NCI-H526 treated with DMSO at 0.1 percent for 48 hours (cell line): ENCODE measurements around the gene CASKIN1.
"Not testable (repeated sequence)": the region's sequence is repeated elsewhere in the genome, so short reads cannot be mapped to it uniquely, and the experiment has no call there.

Experiments
- DNase-seq: peaks from one replicate; lab custom pipeline; 2025; lab: John Stamatoyannopoulos, UW

Gene CASKIN1

GRCh38 chr16:2209258-2210008 lies 13.0 kb upstream of the CASKIN1 start:
- no peak for DNase-seq

GRCh38 chr16:2208772-2209171 lies 12.4 kb upstream of the CASKIN1 start:
- DNase-seq: no peak

GRCh38 chr16:2208308-2208707 lies 11.9 kb upstream of the CASKIN1 start:
- DNase-seq: no peak

GRCh38 chr16:2207872-2208271 lies 11.5 kb upstream of the CASKIN1 start:
- no peak for DNase-seq

GRCh38 chr16:2206780-2207433 lies 10.5 kb upstream of the CASKIN1 start:
- no peak for DNase-seq

- no peak for DNase-seq
Measured at GRCh38 chr16:2206420-2206779, 10.0 kb upstream of the CASKIN1 start.

- no peak for DNase-seq
Measured at GRCh38 chr16:2205967-2206313, 9.5 kb upstream of the CASKIN1 start.

GRCh38 chr16:2205104-2205966 lies 8.9 kb upstream of the CASKIN1 start, which contains the start of gene MLST8:
TSS of gene MLST8 (plus strand) at chr16:2205454. CDS start at chr16:2206086, 632 bp downstream.
- DNase-seq: peak; percentile 45

- no peak for DNase-seq
Measured at GRCh38 chr16:2204416-2205103, 8.2 kb upstream of the CASKIN1 start.

- DNase-seq: not testable (repeated sequence)
Measured at GRCh38 chr16:2203119-2203688, 6.8 kb upstream of the CASKIN1 start.

- DNase-seq: no peak
Measured at GRCh38 chr16:2200313-2200712, 3.9 kb upstream of the CASKIN1 start.

GRCh38 chr16:2199621-2200139 lies 3.3 kb upstream of the CASKIN1 start:
- DNase-seq: no peak

- DNase-seq: no peak
Measured at GRCh38 chr16:2199095-2199494, 2.7 kb upstream of the CASKIN1 start.

- no peak for DNase-seq
Measured at GRCh38 chr16:2198283-2198682, 1.9 kb upstream of the CASKIN1 start.

- DNase-seq: no peak
Measured at GRCh38 chr16:2197765-2198164, 1.4 kb upstream of the CASKIN1 start.

- DNase-seq: no peak
Measured at GRCh38 chr16:2196981-2197511, 641 bp upstream of the CASKIN1 start.

GRCh38 chr16:2195322-2196161 lies 863 bp downstream of the CASKIN1 start:
- DNase-seq: no peak

- peak; percentile 21 for DNase-seq
Measured at GRCh38 chr16:2194852-2195321, 1.5 kb downstream of the CASKIN1 start.

GRCh38 chr16:2194166-2194834 lies 2.1 kb downstream of the CASKIN1 start:
- no peak for DNase-seq

- no peak for DNase-seq
Measured at GRCh38 chr16:2191446-2191706, 5.0 kb downstream of the CASKIN1 start.
